ENCODE results near the gene ELF4. TPM values are rescaled to one million over a fixed set of nuclear protein-coding genes. Genes with fewer than 3 reads are reported as not detected.

Gene ELF4
- total RNA-seq, 1 donor from 2014 or later, result 31.2 TPM

- Mint-ChIP-seq H3K27me3 (ENCODE audit: low read depth, unreplicated experiment) (no peaks in the 10 kb centered on the region), H3K9me3 (ENCODE audit: unreplicated experiment) (no peaks in the 10 kb centered on the region), H3K4me3 (ENCODE audit: unreplicated experiment) (no peak overlapping the region), H3K27ac (ENCODE audit: unreplicated experiment) (no peak overlapping the region), H3K36me3 (ENCODE audit: low read depth, unreplicated experiment) (no peaks in the 10 kb centered on the region), H3K4me1 (ENCODE audit: low read depth, unreplicated experiment) (no peaks in the 10 kb centered on the region)
- H3K79me2 ChIP-seq (ENCODE audit: insufficient read depth, low read length), result peaks cover 3% of the 10 kb centered on the region
- FAIRE-seq, result no peak
- H4K20me1 ChIP-seq (ENCODE audit: insufficient read depth, low read length), result peaks cover 7% of the 10 kb centered on the region
- no peaks in the 10 kb centered on the region for H3K27me3 ChIP-seq (ENCODE audit: insufficient read depth, low read length)
- H3K4me1 ChIP-seq (ENCODE audit: insufficient read depth, low read length), result no peaks in the 10 kb centered on the region
- H3K36me3 ChIP-seq (ENCODE audit: insufficient read depth, low read length), result no peaks in the 10 kb centered on the region
- no peak overlapping the region for H3K9ac ChIP-seq (ENCODE audit: low read length)
- DNase-seq (ENCODE audit: low read depth), result peak; percentile 51
- H2AFZ ChIP-seq (ENCODE audit: low read depth, low read length), result no peak overlapping the region
- TF ChIP-seq EZH2 (IDR thresholded peaks at IDR 0.05; ENCODE audit: insufficient read depth, low read length) (no peak), CTCF (IDR thresholded peaks at IDR 0.05; ENCODE audit: insufficient read depth, low read depth, low read length) (no peak)
- no peaks in the 10 kb centered on the region for H3K9me3 ChIP-seq (ENCODE audit: insufficient read depth, low read depth, low read length)
- H3K27ac ChIP-seq (ENCODE audit: low read depth, low read length), result no peak overlapping the region
- H3K4me2 ChIP-seq (ENCODE audit: low read length), result no peak overlapping the region
- H3K4me3 ChIP-seq (ENCODE audit: insufficient read depth, low read depth, low read length), result no peak overlapping the region
These were observed 45.3 kb upstream of the ELF4 start for GRCh38 chrX:130155564-130155963.

DNA sequence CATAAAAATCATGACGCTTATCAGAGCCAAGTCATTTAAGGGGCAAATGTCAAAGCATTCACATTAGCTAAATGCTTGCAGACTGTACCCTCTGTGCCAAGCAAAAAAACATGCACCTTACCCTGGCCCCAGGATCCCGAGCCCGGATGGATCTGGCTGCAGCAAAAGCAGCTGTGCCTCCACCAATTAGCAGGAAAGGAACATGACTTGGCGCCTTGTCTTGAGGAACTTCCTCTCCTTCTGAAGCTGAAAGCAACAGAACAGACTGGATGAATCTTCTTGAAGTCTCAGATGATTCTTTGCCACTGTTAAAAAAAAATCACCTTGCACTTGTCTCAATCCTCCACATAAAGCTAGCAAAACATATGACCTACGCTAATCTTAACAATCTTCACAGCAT is 37.3 kb upstream of the ELF4 start:
- no peaks in the 10 kb centered on the region for H3K79me2 ChIP-seq (ENCODE audit: insufficient read depth, low read length)
- Mint-ChIP-seq H3K4me1 (ENCODE audit: low read depth, unreplicated experiment) (peaks cover 2% of the 10 kb centered on the region), H3K36me3 (ENCODE audit: low read depth, unreplicated experiment) (peaks cover 10% of the 10 kb centered on the region), H3K4me3 (ENCODE audit: unreplicated experiment) (no peak overlapping the region), H3K27me3 (ENCODE audit: low read depth, unreplicated experiment) (no peaks in the 10 kb centered on the region), H3K27ac (ENCODE audit: unreplicated experiment) (no peak overlapping the region), H3K9me3 (ENCODE audit: unreplicated experiment) (no peaks in the 10 kb centered on the region)
- H3K4me2 ChIP-seq (ENCODE audit: low read length), result no peak overlapping the region
- no peak overlapping the region for H3K4me3 ChIP-seq (ENCODE audit: insufficient read depth, low read depth, low read length)
- H3K27ac ChIP-seq (ENCODE audit: low read depth, low read length), result no peak overlapping the region
- no peaks in the 10 kb centered on the region for H4K20me1 ChIP-seq (ENCODE audit: insufficient read depth, low read length)
- TF ChIP-seq EZH2 (IDR thresholded peaks at IDR 0.05; ENCODE audit: insufficient read depth, low read length) (no peak), CTCF (IDR thresholded peaks at IDR 0.05; ENCODE audit: insufficient read depth, low read depth, low read length) (no peak)
- no peaks in the 10 kb centered on the region for H3K4me1 ChIP-seq (ENCODE audit: insufficient read depth, low read length)
- no peak for DNase-seq (ENCODE audit: low read depth)
- no peak overlapping the region for H2AFZ ChIP-seq (ENCODE audit: low read depth, low read length)
- peak; percentile 20 for FAIRE-seq
- no peaks in the 10 kb centered on the region for H3K9me3 ChIP-seq (ENCODE audit: insufficient read depth, low read depth, low read length)
- no peaks in the 10 kb centered on the region for H3K27me3 ChIP-seq (ENCODE audit: insufficient read depth, low read length)
- no peak overlapping the region for H3K9ac ChIP-seq (ENCODE audit: low read length)
- peaks cover 8% of the 10 kb centered on the region for H3K36me3 ChIP-seq (ENCODE audit: insufficient read depth, low read length)

DNA sequence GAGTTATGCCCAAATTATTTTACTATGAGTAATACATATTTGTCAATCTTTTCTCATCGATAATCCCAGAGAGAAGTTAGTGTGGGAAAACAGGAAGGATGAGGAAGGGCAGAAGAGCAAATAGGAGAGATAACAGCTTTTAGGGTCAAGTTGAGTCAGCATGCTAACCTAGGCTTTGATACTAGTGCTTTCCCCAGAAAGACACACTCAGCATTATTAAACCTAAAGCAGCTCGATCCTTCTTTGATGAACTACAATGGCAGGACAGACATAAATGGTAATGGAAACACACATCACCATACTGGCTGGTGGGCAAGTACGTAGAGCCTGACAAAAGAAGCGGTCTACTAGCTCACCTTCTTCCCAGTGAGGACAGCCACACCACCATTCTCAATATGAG is 34.8 kb upstream of the ELF4 start:
- peaks cover 10% of the 10 kb centered on the region for H3K36me3 Mint-ChIP-seq (ENCODE audit: low read depth, unreplicated experiment)

More for the DNA sequence above, 34.8 kb upstream of the ELF4 start:
- TF ChIP-seq EZH2 (IDR thresholded peaks at IDR 0.05; ENCODE audit: insufficient read depth, low read length) (no peak), CTCF (IDR thresholded peaks at IDR 0.05; ENCODE audit: insufficient read depth, low read depth, low read length) (no peak)
- Mint-ChIP-seq H3K4me1 (ENCODE audit: low read depth, unreplicated experiment) (peaks cover 4% of the 10 kb centered on the region), H3K4me3 (ENCODE audit: unreplicated experiment) (no peak overlapping the region), H3K9me3 (ENCODE audit: unreplicated experiment) (no peaks in the 10 kb centered on the region), H3K27ac (ENCODE audit: unreplicated experiment) (no peak overlapping the region), H3K27me3 (ENCODE audit: low read depth, unreplicated experiment) (no peaks in the 10 kb centered on the region)
- DNase-seq (ENCODE audit: low read depth) (no peak), FAIRE-seq (peak; percentile 9)
- Histone ChIP-seq H3K4me1 (ENCODE audit: insufficient read depth, low read length) (no peaks in the 10 kb centered on the region), H4K20me1 (ENCODE audit: insufficient read depth, low read length) (no peaks in the 10 kb centered on the region), H3K27ac (ENCODE audit: low read depth, low read length) (no peak overlapping the region), H3K4me3 (ENCODE audit: insufficient read depth, low read depth, low read length) (no peak overlapping the region), H3K4me2 (ENCODE audit: low read length) (no peak overlapping the region), H3K36me3 (ENCODE audit: insufficient read depth, low read length) (peaks cover 8% of the 10 kb centered on the region), H3K79me2 (ENCODE audit: insufficient read depth, low read length) (no peaks in the 10 kb centered on the region), H3K9me3 (ENCODE audit: insufficient read depth, low read depth, low read length) (no peaks in the 10 kb centered on the region), H3K9ac (ENCODE audit: low read length) (no peak overlapping the region), H3K27me3 (ENCODE audit: insufficient read depth, low read length) (no peaks in the 10 kb centered on the region), H2AFZ (ENCODE audit: low read depth, low read length) (no peak overlapping the region)
